ENCODE results near the gene GOLGA1.

DNA sequence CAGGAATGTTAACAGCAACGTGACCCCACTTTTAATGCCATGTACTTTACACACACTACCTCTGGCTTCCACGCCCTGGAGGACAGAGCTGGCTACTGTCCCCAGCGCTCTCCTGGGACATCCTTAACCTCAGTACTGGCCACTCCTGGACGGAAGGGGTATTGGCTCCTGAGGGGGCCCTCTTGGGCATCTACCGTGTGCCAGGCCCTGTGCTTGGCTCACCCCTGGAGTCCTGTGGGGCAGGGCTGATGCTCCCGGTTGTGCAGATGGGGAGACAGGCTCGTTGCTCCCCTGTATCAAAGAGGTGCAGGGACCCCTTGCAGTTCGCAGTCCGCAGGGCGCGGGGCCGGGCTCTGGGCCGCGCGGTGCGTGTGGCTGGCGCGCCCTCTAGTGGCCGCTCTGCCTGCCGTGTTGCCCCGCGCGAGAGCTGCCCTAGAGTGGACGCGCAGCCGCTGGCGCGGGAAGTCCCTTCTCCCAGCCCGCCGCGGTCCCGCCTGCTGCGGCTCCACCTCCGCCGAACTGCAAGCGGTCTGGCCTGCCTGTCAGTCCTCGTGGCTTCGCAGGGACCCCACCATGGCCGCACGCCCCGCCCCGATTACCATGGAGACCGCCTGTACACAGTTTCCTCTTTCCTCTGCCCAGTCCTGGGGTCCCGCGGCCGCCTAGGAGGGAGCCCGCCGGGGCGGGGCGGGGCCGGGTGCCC, 87.9 kb downstream of the GOLGA1 start, which contains the start of gene WDR38:
- no peak for TF ChIP-seq POLR2A (IDR thresholded peaks at IDR 0.05; ENCODE audit: low read depth, low read length)
- TF ChIP-seq CHD2 (IDR thresholded peaks at IDR 0.05; ENCODE audit: borderline replicate concordance, low read depth, low read length): 0 out of 2 replicates have a peak, but pooled peaks have one; percentile 44
